Astrocyte of the spinal cord (primary cell): Measurements from ENCODE around the gene UTS2R.

Source experiments
- DNase-seq: peaks from one replicate; pipeline ENCODE4 v3.0.0; 2011; ENCODE audit warnings: low read depth, low spot score
- H3K4me3 ChIP-seq: 2 replicates; pipeline ENCODE4 v1.5.1; 2011; ENCODE audit warnings: low read depth, mild to moderate bottlenecking, low read length, moderate library complexity
- in situ Hi-C: cut with HindIII; loops from 2 replicates; pipeline ENCODE4 v1.10.0; 2017; ENCODE audit warnings: low sequenced_read_pairs
- TF ChIP-seq, protein P1 (sequence below): IDR thresholded peaks from 2 replicates; pipeline ENCODE4 v1.5.1; 2012; ENCODE audit warnings: low read depth, mild to moderate bottlenecking, low read length, inconsistent platforms

The UTS2R gene

DNA sequence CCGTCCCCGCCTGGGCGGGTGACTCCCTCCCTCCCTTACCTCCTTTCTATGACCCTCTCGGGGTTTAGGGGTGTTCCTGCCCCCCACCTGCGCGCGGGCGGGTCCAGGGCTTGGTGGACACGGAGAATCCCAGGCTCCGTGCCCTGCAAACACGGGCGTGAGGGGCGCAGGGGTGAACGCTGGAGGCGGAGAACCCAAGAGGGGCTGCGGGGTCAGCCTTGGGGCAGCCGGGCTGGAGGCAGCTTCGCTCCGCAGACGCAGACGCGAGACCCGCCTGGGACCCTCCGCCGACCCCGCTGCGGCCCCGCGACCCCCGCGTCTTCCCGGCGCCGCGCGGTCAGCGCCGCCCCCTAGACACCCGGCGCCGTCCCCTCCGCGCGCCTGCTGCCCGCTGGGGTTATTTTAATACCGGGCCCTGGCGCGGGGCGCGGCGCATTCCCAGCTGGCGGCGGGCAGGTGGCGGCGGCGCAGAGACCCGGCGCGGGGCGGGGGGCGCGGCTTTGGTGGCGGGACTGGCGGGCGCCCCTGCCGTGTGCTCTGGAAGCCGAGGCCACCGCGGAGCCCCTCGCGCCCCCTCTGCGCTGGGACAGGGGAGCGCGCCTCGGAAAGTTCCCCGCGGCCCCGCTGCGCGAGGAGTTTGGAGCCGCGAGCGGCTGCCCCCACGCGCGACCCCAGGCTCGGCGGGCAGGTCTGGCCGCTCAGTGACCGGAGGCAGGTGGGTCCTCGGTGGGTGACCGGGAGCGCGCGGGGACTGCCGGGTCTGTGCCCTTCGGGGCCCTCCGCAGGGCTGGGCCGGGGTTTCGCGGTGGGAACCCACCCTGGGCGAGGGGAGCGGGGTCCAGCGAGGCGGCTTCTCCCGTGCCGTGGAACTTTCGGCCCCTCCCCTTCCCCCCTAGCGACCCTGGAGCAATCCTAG is at the start of gene UTS2R:
Gene UTS2R, plus strand, starts transcription at position 433 of the 916 bp plus-strand sequence. CDS start 2,560 bp downstream, outside the sequence.
- no peak within 1 kb of the TSS for H3K4me3 ChIP-seq
- TF ChIP-seq, protein P1, sequence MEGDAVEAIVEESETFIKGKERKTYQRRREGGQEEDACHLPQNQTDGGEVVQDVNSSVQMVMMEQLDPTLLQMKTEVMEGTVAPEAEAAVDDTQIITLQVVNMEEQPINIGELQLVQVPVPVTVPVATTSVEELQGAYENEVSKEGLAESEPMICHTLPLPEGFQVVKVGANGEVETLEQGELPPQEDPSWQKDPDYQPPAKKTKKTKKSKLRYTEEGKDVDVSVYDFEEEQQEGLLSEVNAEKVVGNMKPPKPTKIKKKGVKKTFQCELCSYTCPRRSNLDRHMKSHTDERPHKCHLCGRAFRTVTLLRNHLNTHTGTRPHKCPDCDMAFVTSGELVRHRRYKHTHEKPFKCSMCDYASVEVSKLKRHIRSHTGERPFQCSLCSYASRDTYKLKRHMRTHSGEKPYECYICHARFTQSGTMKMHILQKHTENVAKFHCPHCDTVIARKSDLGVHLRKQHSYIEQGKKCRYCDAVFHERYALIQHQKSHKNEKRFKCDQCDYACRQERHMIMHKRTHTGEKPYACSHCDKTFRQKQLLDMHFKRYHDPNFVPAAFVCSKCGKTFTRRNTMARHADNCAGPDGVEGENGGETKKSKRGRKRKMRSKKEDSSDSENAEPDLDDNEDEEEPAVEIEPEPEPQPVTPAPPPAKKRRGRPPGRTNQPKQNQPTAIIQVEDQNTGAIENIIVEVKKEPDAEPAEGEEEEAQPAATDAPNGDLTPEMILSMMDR, result no peak
- DNase-seq, result no peak
- in situ Hi-C loops, result no loop called here

DNA sequence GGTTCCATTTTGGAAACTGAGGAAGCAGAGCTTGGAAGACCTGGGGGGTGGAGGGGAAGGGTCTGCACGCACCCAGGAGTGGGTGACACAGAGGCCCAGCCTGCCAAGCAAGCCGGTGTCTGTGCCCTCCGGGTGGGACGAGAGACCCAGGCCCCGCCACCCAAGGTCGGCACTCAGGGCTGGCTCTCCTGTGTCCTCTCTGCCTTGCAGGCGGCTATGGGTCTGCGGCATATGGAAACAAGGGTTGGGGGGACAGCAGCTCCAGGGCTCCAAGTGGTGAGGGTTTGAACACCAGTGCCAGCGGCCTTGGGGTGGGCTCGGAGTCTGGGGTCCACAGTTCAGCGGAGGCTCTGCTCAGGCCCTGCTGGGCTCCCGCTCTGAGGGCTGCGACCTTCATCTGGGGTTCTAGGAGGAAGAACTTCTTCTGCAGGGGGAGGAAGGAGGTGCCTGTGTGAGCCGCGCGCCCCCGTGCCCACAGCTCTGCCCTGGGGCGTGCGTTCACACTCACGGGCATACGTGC is 49.6 kb upstream of the UTS2R start:
- no peak overlapping the region for H3K4me3 ChIP-seq
- TF ChIP-seq, protein P1, result no peak
- no peak for DNase-seq
- in situ Hi-C loops, result no loop called here

DNA sequence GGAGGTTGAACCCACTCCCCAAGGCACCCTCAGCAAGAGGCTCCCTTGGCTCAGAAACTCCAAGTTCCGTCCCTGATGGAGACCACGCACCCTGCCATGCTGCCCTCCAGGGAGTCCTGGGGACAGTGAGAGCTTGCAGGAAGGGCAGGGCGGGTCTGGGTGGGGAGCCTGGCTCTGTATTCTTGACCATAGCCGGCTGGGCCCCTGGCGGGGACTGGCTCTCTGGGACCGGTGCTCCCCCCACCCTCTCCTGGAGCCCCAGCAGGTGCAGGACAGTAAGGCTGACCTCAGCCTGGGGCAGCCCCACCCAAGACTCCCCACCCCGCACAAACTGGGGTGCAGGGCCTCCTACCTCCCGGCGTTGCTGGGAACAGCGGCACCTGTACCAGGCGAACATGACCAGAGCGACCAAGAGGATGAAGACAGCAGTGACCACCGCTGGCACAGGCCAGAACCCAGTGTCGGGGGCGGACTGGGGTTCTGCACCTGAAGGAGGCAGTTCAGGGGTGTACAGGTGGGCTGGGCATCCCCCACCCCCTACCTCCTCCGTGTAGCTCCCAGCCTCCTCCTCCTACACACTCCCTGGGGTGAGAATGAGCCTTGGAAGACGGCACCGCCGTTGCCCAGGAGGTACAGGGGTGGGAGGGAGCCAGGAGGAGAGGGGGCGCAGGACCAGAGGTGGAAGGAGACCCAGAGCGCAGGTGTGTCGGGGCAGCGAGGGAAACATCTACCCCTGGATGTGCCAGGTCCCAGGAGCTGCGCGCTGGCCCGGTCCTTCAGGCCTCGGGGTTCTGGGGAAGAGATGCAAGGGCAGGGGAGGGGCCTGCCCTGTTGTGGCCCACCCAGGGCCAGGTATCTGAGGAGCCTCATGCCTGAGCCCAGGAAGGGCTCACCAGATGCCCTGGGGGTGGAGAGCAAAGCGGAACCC is 48.8 kb upstream of the UTS2R start:
- no peak overlapping the region for H3K4me3 ChIP-seq
- in situ Hi-C loops, result no loop called here
- TF ChIP-seq, protein P1, result no peak
- DNase-seq, result no peak

DNA sequence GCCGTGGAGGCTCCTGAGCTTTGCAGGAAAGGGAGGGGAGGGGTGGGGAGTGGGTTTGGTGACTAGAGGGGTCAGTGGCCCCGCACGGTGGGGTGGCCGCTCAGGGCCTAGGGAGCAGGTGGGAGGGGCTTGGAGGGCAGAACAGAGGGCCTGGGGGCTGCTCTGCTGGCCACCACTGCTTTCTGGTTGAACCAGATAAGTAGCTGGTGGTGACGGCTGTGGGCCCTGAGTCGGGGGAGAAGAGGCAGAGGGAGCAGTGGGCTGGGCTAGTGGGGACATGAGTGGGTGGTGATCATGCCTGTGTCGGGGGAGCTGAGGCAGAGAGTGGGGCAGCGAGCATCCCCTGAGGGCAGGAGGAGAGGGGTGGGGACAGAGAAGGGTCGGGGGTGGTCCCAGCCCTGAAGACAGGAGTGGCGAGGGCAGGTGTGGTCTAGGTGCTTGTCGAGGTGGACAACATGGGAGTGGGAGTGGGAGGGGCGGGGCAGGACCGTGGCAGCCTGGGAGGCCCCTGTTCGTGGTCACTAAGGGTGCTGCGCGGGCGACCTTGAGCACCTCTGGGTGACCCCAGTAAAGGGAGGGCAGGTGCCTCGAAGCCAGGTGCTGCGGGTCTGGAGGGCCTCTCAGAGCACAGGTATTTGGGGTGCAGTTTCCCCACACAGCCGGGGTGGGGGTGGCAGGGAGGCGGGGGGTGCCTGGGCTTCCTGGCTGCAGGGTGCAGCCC is 47.9 kb upstream of the UTS2R start:
- TF ChIP-seq, protein P1, result no peak
- H3K4me3 ChIP-seq, result no peak overlapping the region
- in situ Hi-C loops, result no loop called here
- DNase-seq, result no peak

DNA sequence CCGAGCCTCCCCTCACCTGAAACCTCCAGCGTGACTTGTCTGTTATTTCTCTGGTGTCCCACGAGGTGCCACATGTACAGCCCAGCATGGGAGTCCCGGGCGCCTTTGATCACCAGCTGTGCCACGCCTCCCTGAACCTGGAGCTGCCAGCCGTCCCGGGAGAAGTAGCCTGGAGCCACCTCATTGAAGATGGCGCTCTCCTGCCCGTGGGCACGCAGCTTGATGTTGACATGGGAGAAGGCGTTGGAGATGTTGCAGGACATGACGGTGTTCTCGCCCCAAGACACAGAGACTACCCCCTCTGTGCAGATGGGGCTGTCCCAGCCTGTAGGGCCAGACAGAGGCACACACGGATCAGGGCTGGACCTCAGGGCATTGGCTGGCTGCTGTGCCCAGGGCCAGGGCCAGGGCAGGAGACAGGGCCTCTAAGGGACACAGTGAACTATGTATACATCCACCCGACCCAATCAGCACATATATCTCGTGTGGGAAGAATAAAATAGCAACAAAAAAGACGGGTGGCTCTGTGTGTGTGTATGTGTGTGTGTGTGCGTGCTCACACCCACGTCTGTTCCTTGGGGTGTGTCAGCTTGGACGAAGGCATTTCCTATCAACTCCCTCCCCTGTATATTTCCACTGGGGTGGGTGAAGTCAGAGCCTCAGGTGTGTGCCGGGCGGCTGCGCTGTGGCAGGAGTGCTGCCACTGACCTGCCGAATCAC is 46.8 kb upstream of the UTS2R start:
- in situ Hi-C loops, result no loop called here
- H3K4me3 ChIP-seq, result no peak overlapping the region
- no peak for DNase-seq
- TF ChIP-seq, protein P1, result no peak
